Naive thymus-derived CD4-positive, alpha-beta T cell (primary cell): ENCODE data around the gene TMEM128. TPM values are rescaled to one million over a fixed set of nuclear protein-coding genes. Genes with fewer than 3 reads are reported as not detected.

Source experiments
- ATAC-seq: fragments of 150-1000 bp; cut with Tn5 transposase; 2 replicates; pipeline ENCODE4 v1.10.0; 2021; ENCODE audit warnings: mild to moderate bottlenecking, moderate library complexity
- CTCF ChIA-PET: fragments of 350-600 bp; sonication (Branson Sonifier 250); formaldehyde crosslinking; loops from one replicate; lab custom pipeline; 2021; ENCODE audit warnings: antibody characterized with exemption; lab: Charles Lee
- POLR2A ChIA-PET: fragments of 350-600 bp; sonication (Branson Sonifier 250); formaldehyde crosslinking; loops from one replicate; lab custom pipeline; 2021; ENCODE audit warnings: antibody characterized with exemption, inconsistent platforms; lab: Charles Lee
- DNase-seq, 9 donors: peaks; one replicate each; pipeline versions ENCODE4 v3.0.0 to v3.0.0-alpha.2; 2020 to 2022; ENCODE audit warnings: mixed read lengths in 1 of 9
- H3K27ac ChIP-seq: one replicate; pipeline ENCODE4 v1.7.0; 2013; ENCODE audit warnings: mild to moderate bottlenecking, low read depth, low read length, moderate library complexity
- H3K27me3 ChIP-seq, 2 donors: one replicate each; pipeline ENCODE4 v1.7.0; 2013; ENCODE audit warnings: low read length in 2 of 2, mild to moderate bottlenecking in 2 of 2, moderate library complexity in 2 of 2; ENCODE audit not compliant: control insufficient read depth in 2 of 2, insufficient read depth in 2 of 2
- H3K36me3 ChIP-seq, 3 experiments: 1 replicate in 2 of 3; 2 replicates in 1 of 3; pipeline ENCODE4 v1.7.0; 2013; ENCODE audit warnings: low read length in 3 of 3, mild to moderate bottlenecking in 3 of 3, moderate library complexity in 1 of 3; ENCODE audit not compliant: insufficient read depth in 3 of 3, control insufficient read depth in 2 of 3
- H3K4me1 ChIP-seq, 2 donors: one replicate each; pipeline ENCODE4 v1.7.0; 2013; ENCODE audit warnings: low read length in 2 of 2, mild to moderate bottlenecking in 2 of 2, moderate library complexity in 1 of 2; ENCODE audit not compliant: control insufficient read depth in 2 of 2, insufficient read depth in 2 of 2
- H3K4me3 ChIP-seq: 2 replicates; pipeline ENCODE4 v1.7.0; 2013; ENCODE audit warnings: mild to moderate bottlenecking, low read length
- H3K9me3 ChIP-seq, 3 experiments: 1 replicate in 2 of 3; 2 replicates in 1 of 3; pipeline ENCODE4 v1.7.0; 2013; ENCODE audit warnings: low read length in 3 of 3; ENCODE audit not compliant: control insufficient read depth in 2 of 3
- H3K27ac Mint-ChIP-seq, 9 donors: one replicate each; pipeline ENCODE4 v1.8.0; 2020 to 2022; ENCODE audit warnings: mixed read lengths in 9 of 9, mild to moderate bottlenecking in 8 of 9, moderate library complexity in 5 of 9, inconsistent platforms in 2 of 9
- H3K27me3 Mint-ChIP-seq, 5 donors: one replicate each; pipeline ENCODE4 v1.8.0; 2021 to 2022; ENCODE audit warnings: mixed read lengths in 5 of 5, mild to moderate bottlenecking in 1 of 5
- H3K36me3 Mint-ChIP-seq, 5 donors: one replicate each; pipeline ENCODE4 v1.8.0; 2020 to 2022; ENCODE audit warnings: mixed read lengths in 5 of 5, mild to moderate bottlenecking in 3 of 5, inconsistent platforms in 1 of 5
- H3K4me1 Mint-ChIP-seq, 7 donors: one replicate each; pipeline ENCODE4 v1.8.0; 2020 to 2022; ENCODE audit warnings: mixed read lengths in 7 of 7, mild to moderate bottlenecking in 3 of 7, inconsistent platforms in 1 of 7
- H3K4me3 Mint-ChIP-seq, 10 donors: one replicate each; pipeline ENCODE4 v1.8.0; 2020 to 2022; ENCODE audit warnings: mild to moderate bottlenecking in 10 of 10, mixed read lengths in 10 of 10, moderate library complexity in 6 of 10, inconsistent platforms in 2 of 10
- H3K9me3 Mint-ChIP-seq, 11 donors: one replicate each; pipeline ENCODE4 v1.8.0; 2020 to 2022; ENCODE audit warnings: mixed read lengths in 11 of 11, mild to moderate bottlenecking in 4 of 11, inconsistent platforms in 1 of 11, moderate library complexity in 1 of 11
- intact Hi-C, 2 donors: fragments of 100-400 bp; cut with micrococcal nuclease; formaldehyde crosslinking; loops; one replicate each; pipeline ENCODE4 v1.15.1; 2023
- polyA plus RNA-seq, 2 donors: library from polyadenylated mRNA; unstranded; fragments of 300-500 nt; fragmentation: Illumina TruSeq; gene quantifications; one replicate each; pipeline ENCODE4 v1.2.3, GENCODE V29; 2021
- total RNA-seq, 6 experiments: library from RNA in 5 of 6; stranded (reverse) in 5 of 6; gene quantifications; 1 replicate in 5 of 6; 2 replicates in 1 of 6; pipeline ENCODE4 v1.2.3 and lab custom pipeline; 2021 to 2026

Gene TMEM128
- total and polyA plus RNA-seq, 7 experiments from 2014 or later = 10.0 to 47.5 (median 22.6) TPM

DNA sequence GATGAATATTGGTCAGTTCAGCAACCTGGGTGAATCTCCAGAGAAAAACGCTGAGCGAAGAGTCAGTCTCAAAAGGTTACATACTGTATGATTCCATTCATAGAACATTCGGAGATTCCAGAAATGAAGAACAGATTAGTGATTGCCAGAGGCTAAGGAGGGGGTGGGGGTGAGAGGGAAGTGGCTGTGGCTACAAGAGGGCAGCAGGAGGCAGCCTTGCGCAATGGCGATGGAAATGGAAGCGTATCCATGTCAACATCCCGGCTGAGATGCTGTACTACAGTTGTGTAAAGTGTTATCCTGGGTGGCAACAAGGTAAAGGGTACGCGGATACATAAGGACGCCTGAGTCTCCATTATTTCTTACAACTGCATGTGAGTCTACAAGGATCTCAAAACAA is 23.9 kb upstream of the TMEM128 start:
- intact Hi-C loops = no loop called here
- Histone ChIP-seq H3K27me3 (no peaks in the 10 kb centered on the region), H3K4me1 (peaks cover 0 to 45% of the 10 kb centered on the region in 2 donors), H3K4me3 (no peak overlapping the region), H3K27ac (no peak overlapping the region), H3K9me3 (no peaks in the 10 kb centered on the region), H3K36me3 (peaks cover 0 to 64% (median 18%) of the 10 kb centered on the region in 3 experiments)
- H3K36me3 Mint-ChIP-seq = peaks cover 7 to 38% (median 19%) of the 10 kb centered on the region in 5 donors
- no peaks in the 10 kb centered on the region for H3K9me3 Mint-ChIP-seq
- POLR2A ChIA-PET = no interaction called here
- no peak overlapping the region for H3K27ac Mint-ChIP-seq
- peaks cover 0 to 26% (median 5%) of the 10 kb centered on the region in 7 donors for H3K4me1 Mint-ChIP-seq
- H3K4me3 Mint-ChIP-seq = no peak overlapping the region
- H3K27me3 Mint-ChIP-seq = no peaks in the 10 kb centered on the region
- DNase-seq = no peak
- CTCF ChIA-PET = interaction anchor here (0.9 kb wide), 1 partner anchor 12 kb away, joined by 3 read pairs; no protein-coding TSS in a partner anchor
- ATAC-seq = no peak

DNA sequence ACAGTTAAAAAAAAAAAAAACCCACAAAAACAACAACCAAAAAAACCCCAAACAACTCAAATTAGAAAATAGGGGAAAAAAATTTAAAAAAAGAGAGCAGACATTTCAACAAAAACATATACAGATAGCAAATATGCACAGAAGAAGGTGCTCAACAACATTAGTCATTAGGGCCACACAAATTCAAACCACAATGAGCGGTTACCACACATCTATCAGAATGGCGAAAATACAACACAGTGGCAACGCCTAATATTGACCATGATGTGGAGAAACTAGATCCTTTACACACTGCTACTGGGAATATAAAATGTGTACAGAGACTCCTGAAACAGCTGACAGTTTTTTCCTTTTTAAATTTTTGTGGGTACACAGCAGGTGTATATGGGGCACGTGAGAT is 22.5 kb upstream of the TMEM128 start:
- no peak overlapping the region for H3K27ac ChIP-seq
- intact Hi-C loops = no loop called here
- DNase-seq (no peak), ATAC-seq (no peak)
- ChIA-PET POLR2A (no interaction called here), CTCF (no interaction called here)
- Mint-ChIP-seq H3K4me3 (peak overlapping the region in 1 of 10 donors; percentile 9), H3K36me3 (peaks cover 7 to 46% (median 19%) of the 10 kb centered on the region in 5 donors), H3K27me3 (no peaks in the 10 kb centered on the region), H3K4me1 (peaks cover 0 to 24% (median 5%) of the 10 kb centered on the region in 7 donors), H3K9me3 (no peaks in the 10 kb centered on the region), H3K27ac (peak overlapping the region in 5 of 9 donors; percentile 9 to 82 (median 26))
- no peaks in the 10 kb centered on the region for H3K27me3 ChIP-seq
- peaks cover 0 to 48% of the 10 kb centered on the region in 2 donors for H3K4me1 ChIP-seq
- no peaks in the 10 kb centered on the region for H3K9me3 ChIP-seq
- H3K4me3 ChIP-seq = no peak overlapping the region
- peaks cover 0 to 65% (median 18%) of the 10 kb centered on the region in 3 experiments for H3K36me3 ChIP-seq

DNA sequence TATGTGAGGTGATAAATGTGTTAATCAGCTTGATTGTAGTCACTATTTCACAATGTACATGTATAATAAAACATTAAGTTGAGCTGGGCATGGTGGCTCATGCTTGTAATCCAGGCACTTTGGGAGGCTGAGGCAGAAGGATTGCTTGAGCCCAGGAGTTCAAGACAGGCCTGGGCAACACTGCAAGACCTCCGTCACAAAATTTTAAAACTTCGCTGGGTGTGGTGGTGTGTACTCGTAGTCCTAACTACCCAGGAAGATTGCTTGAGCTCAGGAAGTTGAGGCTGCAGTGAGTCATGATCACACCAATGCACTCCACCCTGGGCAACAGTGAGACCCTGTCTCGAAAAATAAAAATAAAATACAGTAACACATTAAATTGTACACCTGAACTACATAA is 21.8 kb upstream of the TMEM128 start:
- DNase-seq = no peak

GRCh38 chr4:4269331-4269731 is 21.3 kb upstream of the TMEM128 start:
- Mint-ChIP-seq H3K27ac (peak overlapping the region in 6 of 9 donors; percentile 4 to 80 (median 48)), H3K4me1 (peaks cover 0 to 24% (median 1%) of the 10 kb centered on the region in 7 donors), H3K9me3 (no peaks in the 10 kb centered on the region), H3K27me3 (no peaks in the 10 kb centered on the region), H3K36me3 (peaks cover 3 to 39% (median 14%) of the 10 kb centered on the region in 5 donors), H3K4me3 (peak overlapping the region in 2 of 10 donors; percentile 6 to 50)
- ATAC-seq = peak; percentile 76
- H3K4me1 ChIP-seq = peaks cover 0 to 56% of the 10 kb centered on the region in 2 donors
- peak overlapping the region; percentile 17 for H3K4me3 ChIP-seq
- H3K27me3 ChIP-seq = no peaks in the 10 kb centered on the region
- H3K36me3 ChIP-seq = peaks cover 0 to 53% (median 18%) of the 10 kb centered on the region in 3 experiments
- intact Hi-C loops = no loop called here
- POLR2A ChIA-PET = no interaction called here
- DNase-seq = no peak
- CTCF ChIA-PET = interaction anchor here (1.1 kb wide), 1 partner anchor 162 kb away, joined by 3 read pairs; no protein-coding TSS in a partner anchor
- peak overlapping the region; percentile 22 for H3K27ac ChIP-seq
- no peaks in the 10 kb centered on the region for H3K9me3 ChIP-seq

More for the DNA sequence above, 21.8 kb upstream of the TMEM128 start:
- CTCF ChIA-PET = interaction anchor here (1.1 kb wide), 1 partner anchor 161 kb away, joined by 3 read pairs; no protein-coding TSS in a partner anchor
- intact Hi-C loops = no loop called here
- H3K4me1 Mint-ChIP-seq = peaks cover 0 to 24% (median 5%) of the 10 kb centered on the region in 7 donors
- peak overlapping the region in 5 of 9 donors; percentile 4 to 80 (median 39) for H3K27ac Mint-ChIP-seq
- no peaks in the 10 kb centered on the region for H3K27me3 Mint-ChIP-seq
- peaks cover 0 to 52% of the 10 kb centered on the region in 2 donors for H3K4me1 ChIP-seq
- no peaks in the 10 kb centered on the region for H3K9me3 Mint-ChIP-seq
- peak overlapping the region in 2 of 10 donors; percentile 6 to 50 for H3K4me3 Mint-ChIP-seq
- H3K27me3 ChIP-seq = no peaks in the 10 kb centered on the region
- peak overlapping the region; percentile 17 for H3K4me3 ChIP-seq
- peaks cover 0 to 59% (median 18%) of the 10 kb centered on the region in 3 experiments for H3K36me3 ChIP-seq
- H3K36me3 Mint-ChIP-seq = peaks cover 7 to 44% (median 19%) of the 10 kb centered on the region in 5 donors
- ATAC-seq = peak; percentile 78
- peak overlapping the region; percentile 22 for H3K27ac ChIP-seq
- POLR2A ChIA-PET = no interaction called here
- H3K9me3 ChIP-seq = no peaks in the 10 kb centered on the region

- peaks cover 0 to 36% (median 11%) of the 10 kb centered on the region in 5 donors for H3K36me3 Mint-ChIP-seq
- H3K4me3 ChIP-seq = peak overlapping the region; percentile 17
- H3K27ac ChIP-seq = no peak overlapping the region
- H3K9me3 Mint-ChIP-seq = no peaks in the 10 kb centered on the region
- peaks cover 0 to 24% (median 0%) of the 10 kb centered on the region in 7 donors for H3K4me1 Mint-ChIP-seq
- H3K36me3 ChIP-seq = peaks cover 0 to 48% (median 15%) of the 10 kb centered on the region in 3 experiments
- DNase-seq = no peak
- peaks cover 0 to 56% of the 10 kb centered on the region in 2 donors for H3K4me1 ChIP-seq
- peak; percentile 55 for ATAC-seq
- intact Hi-C loops = no loop called here
- H3K9me3 ChIP-seq = no peaks in the 10 kb centered on the region
- peak overlapping the region in 1 of 10 donors; percentile 57 for H3K4me3 Mint-ChIP-seq
- H3K27me3 Mint-ChIP-seq = no peaks in the 10 kb centered on the region
- no peaks in the 10 kb centered on the region for H3K27me3 ChIP-seq
- CTCF ChIA-PET = interaction anchor here (0.9 to 1.1 kb wide), 3 partner anchors 9 to 162 kb away, joined by 3 to 5 read pairs (median 3); no protein-coding TSS in a partner anchor
- H3K27ac Mint-ChIP-seq = peak overlapping the region in 3 of 9 donors; percentile 26 to 80 (median 56)
- POLR2A ChIA-PET = no interaction called here
Measured at GRCh38 chr4:4268776-4269175, 20.8 kb upstream of the TMEM128 start.

- no peak overlapping the region for H3K27ac ChIP-seq
- POLR2A ChIA-PET = interaction anchor here (1.6 kb wide), 1 partner anchor 20 kb away, joined by 4 read pairs; the partner anchor contains the start of gene TMEM128
- Mint-ChIP-seq H3K36me3 (peaks cover 0 to 33% (median 11%) of the 10 kb centered on the region in 5 donors), H3K4me3 (no peak overlapping the region), H3K4me1 (peaks cover 0 to 24% (median 0%) of the 10 kb centered on the region in 7 donors), H3K9me3 (no peaks in the 10 kb centered on the region), H3K27ac (peak overlapping the region in 1 of 9 donors; percentile 46), H3K27me3 (peaks cover 0 to 1% (median 0%) of the 10 kb centered on the region in 5 donors)
- no peak overlapping the region for H3K4me3 ChIP-seq
- no peak for DNase-seq
- H3K9me3 ChIP-seq = no peaks in the 10 kb centered on the region
- H3K36me3 ChIP-seq = peaks cover 0 to 40% (median 9%) of the 10 kb centered on the region in 3 experiments
- ATAC-seq = no peak
- H3K27me3 ChIP-seq = no peaks in the 10 kb centered on the region
- CTCF ChIA-PET = interaction anchor here (0.9 to 1.1 kb wide), 4 partner anchors 8 to 19 kb away, joined by 3 to 5 read pairs (median 4); no protein-coding TSS in a partner anchor
- peaks cover 0 to 56% of the 10 kb centered on the region in 2 donors for H3K4me1 ChIP-seq
- intact Hi-C loops = no loop called here
Measured at GRCh38 chr4:4267981-4268380, 20.0 kb upstream of the TMEM128 start.
